Esophagus muscularis mucosa (tissue), 4 donors: ENCODE data around the gene TOX4.

ENCODE experiments used
- EP300 ChIP-seq: sonication (generic); formaldehyde crosslinking; IDR thresholded peaks from one replicate; pipeline ENCODE4 v1.6.1; 2017; ENCODE audit warnings: antibody characterized with exemption
- POLR2A ChIP-seq: fragments of 450-650 bp; IDR thresholded peaks from one replicate; pipeline ENCODE4 v1.6.1; 2017; ENCODE audit warnings: antibody characterized with exemption, moderate library complexity, mild to moderate bottlenecking, low read depth
- POLR2AphosphoS5 ChIP-seq, 2 donors: sonication (generic); formaldehyde crosslinking; IDR thresholded peaks; one replicate each; pipeline ENCODE4 v1.6.1; 2017; ENCODE audit warnings: antibody characterized with exemption in 2 of 2
- TF ChIP-seq, protein P1 (sequence below), 3 experiments: fragments of 200-600 bp in 2 of 3; fragments of 450-650 bp in 1 of 3; sonication (generic) in 2 of 3; IDR thresholded peaks; one replicate each; pipeline ENCODE4 v1.5.1; 2017 to 2019; ENCODE audit warnings: antibody characterized with exemption in 3 of 3, mild to moderate bottlenecking in 2 of 3, moderate library complexity in 1 of 3

GRCh38 chr14:21494902-21495762 lies 18.1 kb downstream of the TOX4 start:
- TF ChIP-seq POLR2AphosphoS5 (IDR thresholded peaks at IDR 0.05) (no peak), POLR2A (no peak), EP300 (no peak)
- TF ChIP-seq, protein P1, sequence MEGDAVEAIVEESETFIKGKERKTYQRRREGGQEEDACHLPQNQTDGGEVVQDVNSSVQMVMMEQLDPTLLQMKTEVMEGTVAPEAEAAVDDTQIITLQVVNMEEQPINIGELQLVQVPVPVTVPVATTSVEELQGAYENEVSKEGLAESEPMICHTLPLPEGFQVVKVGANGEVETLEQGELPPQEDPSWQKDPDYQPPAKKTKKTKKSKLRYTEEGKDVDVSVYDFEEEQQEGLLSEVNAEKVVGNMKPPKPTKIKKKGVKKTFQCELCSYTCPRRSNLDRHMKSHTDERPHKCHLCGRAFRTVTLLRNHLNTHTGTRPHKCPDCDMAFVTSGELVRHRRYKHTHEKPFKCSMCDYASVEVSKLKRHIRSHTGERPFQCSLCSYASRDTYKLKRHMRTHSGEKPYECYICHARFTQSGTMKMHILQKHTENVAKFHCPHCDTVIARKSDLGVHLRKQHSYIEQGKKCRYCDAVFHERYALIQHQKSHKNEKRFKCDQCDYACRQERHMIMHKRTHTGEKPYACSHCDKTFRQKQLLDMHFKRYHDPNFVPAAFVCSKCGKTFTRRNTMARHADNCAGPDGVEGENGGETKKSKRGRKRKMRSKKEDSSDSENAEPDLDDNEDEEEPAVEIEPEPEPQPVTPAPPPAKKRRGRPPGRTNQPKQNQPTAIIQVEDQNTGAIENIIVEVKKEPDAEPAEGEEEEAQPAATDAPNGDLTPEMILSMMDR (IDR thresholded peaks at IDR 0.05) = no peak
